Right lobe of liver (tissue), 4 donors: Measurements from ENCODE around the gene ZNF432.

Experiments
- CTCF ChIP-seq, 4 donors: fragments of 200-600 bp in 3 of 4; fragments of 450-650 bp in 1 of 4; IDR thresholded peaks; one replicate each; pipeline versions ENCODE4 v1.5.1 to v1.8.0; 2016 to 2022; ENCODE audit warnings: antibody characterized with exemption in 4 of 4, mild to moderate bottlenecking in 2 of 4
- POLR2A ChIP-seq: fragments of 450-650 bp; IDR thresholded peaks from one replicate; pipeline ENCODE4 v1.6.1; 2017; ENCODE audit warnings: antibody characterized with exemption, mild to moderate bottlenecking
- donor health status: DM: no; HTN: no; CAD: no.
- donor health status: DM: no; HTN: no; CAD: no.
- donor health status: DM: no; HTN: yes; CAD: no.

GRCh38 chr19:52034051-52034728 is 14.4 kb downstream of the ZNF432 start:
- TF ChIP-seq CTCF (IDR thresholded peaks at IDR 0.05): no peak
- TF ChIP-seq POLR2A: no peak
